ENCODE data around the gene TTLL11. TPM values are rescaled to one million over a fixed set of nuclear protein-coding genes. Genes with fewer than 3 reads are reported as not detected.
"Not testable (repeated sequence)": the region's sequence is repeated elsewhere in the genome, so short reads cannot be mapped to it uniquely, and the experiment has no call there.

TTLL11 gene
- total RNA-seq, 1 donor from 2014 or later: 23.9 TPM

GRCh38 chr9:121985792-121986494 is 107.2 kb downstream of the TTLL11 start:
- peaks cover 9% of the 10 kb centered on the region for H3K36me3 Mint-ChIP-seq (ENCODE audit: unreplicated experiment)
- peaks cover 5% of the 10 kb centered on the region for H3K27me3 Mint-ChIP-seq (ENCODE audit: unreplicated experiment)
- H3K9me3 Mint-ChIP-seq (ENCODE audit: unreplicated experiment): peaks cover 3% of the 10 kb centered on the region
- no peak overlapping the region for H3K27ac Mint-ChIP-seq (ENCODE audit: unreplicated experiment)
- H3K4me3 Mint-ChIP-seq (ENCODE audit: unreplicated experiment): no peak overlapping the region
- DNase-seq: no peak
- peaks cover 3% of the 10 kb centered on the region for H3K4me1 Mint-ChIP-seq (ENCODE audit: low read depth, unreplicated experiment)
- TF ChIP-seq CTCF (IDR thresholded peaks at IDR 0.05; ENCODE audit: partially characterized antibody, unreplicated experiment): no peak

- no peaks in the 10 kb centered on the region for H3K4me1 Mint-ChIP-seq (ENCODE audit: low read depth, unreplicated experiment)
- H3K27me3 Mint-ChIP-seq (ENCODE audit: unreplicated experiment): peaks cover 3% of the 10 kb centered on the region
- peaks cover 3% of the 10 kb centered on the region for H3K9me3 Mint-ChIP-seq (ENCODE audit: unreplicated experiment)
- DNase-seq: no peak
- H3K36me3 Mint-ChIP-seq (ENCODE audit: unreplicated experiment): peaks cover 13% of the 10 kb centered on the region
- H3K4me3 Mint-ChIP-seq (ENCODE audit: unreplicated experiment): no peak overlapping the region
- no peak overlapping the region for H3K27ac Mint-ChIP-seq (ENCODE audit: unreplicated experiment)
- no peak for TF ChIP-seq CTCF (IDR thresholded peaks at IDR 0.05; ENCODE audit: partially characterized antibody, unreplicated experiment)
Observed at GRCh38 chr9:121984726-121985402, 108.2 kb downstream of the TTLL11 start.

- no peak overlapping the region for H3K4me3 Mint-ChIP-seq (ENCODE audit: unreplicated experiment)
- no peak overlapping the region for H3K27ac Mint-ChIP-seq (ENCODE audit: unreplicated experiment)
- H3K36me3 Mint-ChIP-seq (ENCODE audit: unreplicated experiment): peaks cover 13% of the 10 kb centered on the region
- peaks cover 6% of the 10 kb centered on the region for H3K9me3 Mint-ChIP-seq (ENCODE audit: unreplicated experiment)
- DNase-seq: no peak
- no peak for TF ChIP-seq CTCF (IDR thresholded peaks at IDR 0.05; ENCODE audit: partially characterized antibody, unreplicated experiment)
- peaks cover 2% of the 10 kb centered on the region for H3K4me1 Mint-ChIP-seq (ENCODE audit: low read depth, unreplicated experiment)
- H3K27me3 Mint-ChIP-seq (ENCODE audit: unreplicated experiment): peaks cover 3% of the 10 kb centered on the region
Observed at GRCh38 chr9:121983736-121984135, 109.4 kb downstream of the TTLL11 start.

- no peak overlapping the region for H3K4me3 Mint-ChIP-seq (ENCODE audit: unreplicated experiment)
- no peaks in the 10 kb centered on the region for H3K27me3 Mint-ChIP-seq (ENCODE audit: unreplicated experiment)
- no peak for DNase-seq
- H3K4me1 Mint-ChIP-seq (ENCODE audit: low read depth, unreplicated experiment): peaks cover 2% of the 10 kb centered on the region
- H3K27ac Mint-ChIP-seq (ENCODE audit: unreplicated experiment): no peak overlapping the region
- H3K36me3 Mint-ChIP-seq (ENCODE audit: unreplicated experiment): peaks cover 13% of the 10 kb centered on the region
- peaks cover 4% of the 10 kb centered on the region for H3K9me3 Mint-ChIP-seq (ENCODE audit: unreplicated experiment)
- no peak for TF ChIP-seq CTCF (IDR thresholded peaks at IDR 0.05; ENCODE audit: partially characterized antibody, unreplicated experiment)
Observed at GRCh38 chr9:121981118-121981883, 111.8 kb downstream of the TTLL11 start.

GRCh38 chr9:121980665-121981064 is 112.4 kb downstream of the TTLL11 start:
- H3K4me3 Mint-ChIP-seq (ENCODE audit: unreplicated experiment); H3K9me3 Mint-ChIP-seq (ENCODE audit: unreplicated experiment); DNase-seq; H3K27ac Mint-ChIP-seq (ENCODE audit: unreplicated experiment); H3K27me3 Mint-ChIP-seq (ENCODE audit: unreplicated experiment); H3K4me1 Mint-ChIP-seq (ENCODE audit: low read depth, unreplicated experiment): not testable (repeated sequence)
- peaks cover 13% of the 10 kb centered on the region for H3K36me3 Mint-ChIP-seq (ENCODE audit: unreplicated experiment)

All from glutamatergic neuron (in vitro differentiated cells).